Muscle layer of duodenum (tissue), 2 donors: ENCODE data around the gene ZKSCAN1.
"Not testable (repeated sequence)": the region's sequence is repeated elsewhere in the genome, so short reads cannot be mapped to it uniquely, and the experiment has no call there.

Experiments used
- H3K27ac ChIP-seq: one replicate; pipeline ENCODE4 v1.7.0; 2013; ENCODE audit warnings: mild to moderate bottlenecking, low read length
- H3K27me3 ChIP-seq: one replicate; pipeline ENCODE4 v1.7.0; 2013; ENCODE audit warnings: low read depth, mild to moderate bottlenecking, control low read depth, low read length
- H3K36me3 ChIP-seq, 2 donors: one replicate each; pipeline ENCODE4 v1.7.0; 2013; ENCODE audit warnings: low read length in 2 of 2, control low read depth in 1 of 2, mild to moderate bottlenecking in 1 of 2; ENCODE audit not compliant: insufficient read depth in 2 of 2, control insufficient read depth in 1 of 2
- H3K4me1 ChIP-seq, 2 donors: one replicate each; pipeline ENCODE4 v1.7.0; 2013; ENCODE audit warnings: low read length in 2 of 2, mild to moderate bottlenecking in 2 of 2, control low read depth in 1 of 2, moderate library complexity in 1 of 2; ENCODE audit not compliant: insufficient read depth in 2 of 2, control insufficient read depth in 1 of 2
- H3K4me3 ChIP-seq, 2 donors: one replicate each; pipeline ENCODE4 v1.7.0; 2013; ENCODE audit warnings: low read length in 2 of 2, low read depth in 1 of 2, mild to moderate bottlenecking in 1 of 2
- H3K9me3 ChIP-seq, 2 donors: one replicate each; pipeline ENCODE4 v1.7.0; 2013; ENCODE audit warnings: low read length in 2 of 2, control low read depth in 1 of 2, mild to moderate bottlenecking in 1 of 2; ENCODE audit not compliant: control insufficient read depth in 1 of 2
- donor health status: healthy.

Gene ZKSCAN1

DNA sequence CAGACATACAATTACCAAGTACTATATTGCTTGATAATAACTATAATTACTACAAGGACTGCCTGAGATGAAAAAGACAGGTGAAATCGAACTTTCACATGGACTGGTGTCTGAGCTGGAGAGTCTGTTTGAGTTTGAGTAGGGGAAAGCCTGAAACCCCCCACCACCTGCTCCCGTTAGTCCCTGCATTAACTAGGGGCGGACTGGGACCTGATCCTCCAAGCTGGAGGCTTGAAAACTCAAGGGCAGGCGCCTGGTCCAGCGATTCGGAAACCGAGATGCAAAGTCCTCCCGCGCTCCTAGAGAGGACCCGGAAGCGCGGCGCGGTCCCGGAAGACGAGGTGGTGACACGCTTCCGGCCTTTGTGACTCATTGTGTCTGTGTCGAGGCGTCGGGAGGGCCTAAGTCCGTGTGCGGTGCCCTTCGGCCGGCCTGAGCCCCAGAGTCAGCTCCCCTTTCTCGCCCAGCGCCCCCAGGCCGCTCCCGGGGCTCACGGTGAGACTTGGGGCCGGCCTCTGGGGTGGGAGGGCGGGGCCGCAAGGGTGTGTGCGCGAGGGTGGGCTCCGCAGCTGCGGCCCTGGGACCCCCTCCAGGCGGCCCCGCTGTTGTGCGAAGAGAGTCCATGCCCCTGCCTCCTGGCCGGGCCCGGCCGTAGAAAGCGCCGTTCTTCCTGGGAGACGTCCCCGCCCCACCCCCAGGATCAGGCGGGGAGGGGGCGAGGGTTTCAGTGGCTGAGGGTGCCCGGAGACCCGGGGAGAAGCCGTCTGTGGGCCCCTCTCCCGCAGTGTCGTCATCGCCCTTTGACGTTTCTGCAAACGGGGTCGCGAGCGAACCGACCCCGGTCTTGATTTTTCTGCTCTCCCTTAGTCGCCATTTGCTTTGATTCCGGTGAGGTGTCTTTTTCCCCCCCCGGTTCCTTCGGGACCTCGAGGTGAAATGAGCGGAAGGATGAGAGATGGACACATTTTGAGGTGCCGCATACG, at the start of gene ZKSCAN1:
Gene ZKSCAN1 (plus strand): TSS at position 365 of the 983 bp plus-strand sequence. CDS start 7,911 bp downstream, outside the sequence.
- H3K36me3 ChIP-seq = no peaks in the 10 kb centered on the region
- peaks cover 4 to 29% of the 10 kb centered on the region in 2 donors for H3K4me1 ChIP-seq
- no peaks in the 10 kb centered on the region for H3K9me3 ChIP-seq
- peak within 1 kb of the TSS; percentile 81 to 85 for H3K4me3 ChIP-seq
- no peaks in the 10 kb centered on the region for H3K27me3 ChIP-seq
- H3K27ac ChIP-seq = peak within 1 kb of the TSS; percentile 83

DNA sequence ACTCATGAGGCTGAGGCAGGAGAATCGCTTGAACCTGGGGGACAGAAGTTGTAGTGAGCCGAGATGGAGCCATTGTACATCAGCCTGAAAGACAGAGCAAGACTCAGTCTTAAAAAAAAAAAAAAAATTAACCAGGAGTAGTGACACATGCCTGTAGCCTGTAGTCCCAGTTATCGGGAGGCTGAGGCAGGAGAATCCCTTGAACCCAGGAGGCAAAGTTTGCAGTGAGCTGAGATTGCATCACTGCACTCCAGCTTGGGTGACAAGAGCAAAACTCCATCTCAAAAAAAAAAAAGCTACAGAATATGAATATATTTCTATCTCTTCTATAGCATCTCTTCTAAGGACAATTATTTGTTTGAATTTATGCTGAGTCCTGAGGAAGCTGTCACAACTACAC, 46.1 kb upstream of the ZKSCAN1 start:
- H3K9me3 ChIP-seq = no peaks in the 10 kb centered on the region
- H3K4me1 ChIP-seq = no peaks in the 10 kb centered on the region
- H3K27me3 ChIP-seq = no peaks in the 10 kb centered on the region
- no peaks in the 10 kb centered on the region for H3K36me3 ChIP-seq
- no peak overlapping the region for H3K4me3 ChIP-seq
- H3K27ac ChIP-seq = no peak overlapping the region

DNA sequence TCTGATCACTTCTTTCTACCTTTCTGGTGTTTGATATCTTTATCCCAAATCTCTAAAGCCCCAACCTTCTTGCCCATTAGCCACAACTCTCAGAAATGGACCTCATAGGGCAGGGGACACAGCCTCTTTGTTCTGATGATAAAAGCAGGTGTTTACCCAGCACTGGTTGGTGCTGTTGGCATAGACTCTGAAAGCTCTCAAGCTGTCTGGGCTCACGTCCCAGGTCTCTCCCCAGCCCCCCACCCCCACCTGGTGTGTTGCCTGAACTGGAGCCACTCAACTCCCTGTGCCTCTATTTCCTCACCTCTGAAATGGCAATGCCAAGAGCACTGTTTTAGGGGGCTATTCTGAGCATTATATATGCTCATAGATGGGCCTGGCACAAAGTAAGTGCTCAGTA, 45.6 kb upstream of the ZKSCAN1 start:
- H3K4me3 ChIP-seq, H3K4me1 ChIP-seq, H3K27me3 ChIP-seq, H3K9me3 ChIP-seq, H3K36me3 ChIP-seq, H3K27ac ChIP-seq: not testable (repeated sequence)

DNA sequence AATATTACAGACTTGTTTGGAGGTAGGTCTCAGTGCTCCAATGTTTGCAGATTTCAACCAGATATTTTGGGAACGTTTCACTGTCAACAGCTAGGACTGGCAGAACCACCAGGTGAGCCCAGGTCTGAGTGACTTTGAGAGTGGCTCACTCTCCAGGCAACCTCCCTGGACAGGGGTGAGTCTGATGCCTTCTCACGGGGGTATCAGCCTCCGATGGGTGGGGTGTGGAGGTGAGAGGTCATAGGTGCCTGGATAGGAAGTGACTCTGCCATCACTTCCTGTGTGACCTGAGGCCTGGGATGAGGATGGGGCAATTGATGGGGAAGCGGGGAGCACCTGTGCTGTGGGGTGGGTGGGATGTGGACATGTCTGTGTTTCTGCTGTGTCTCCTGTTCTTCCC, 44.2 kb upstream of the ZKSCAN1 start:
- Histone ChIP-seq H3K36me3 (no peaks in the 10 kb centered on the region), H3K9me3 (no peaks in the 10 kb centered on the region), H3K4me1 (no peaks in the 10 kb centered on the region), H3K27ac (no peak overlapping the region), H3K4me3 (no peak overlapping the region), H3K27me3 (no peaks in the 10 kb centered on the region)

DNA sequence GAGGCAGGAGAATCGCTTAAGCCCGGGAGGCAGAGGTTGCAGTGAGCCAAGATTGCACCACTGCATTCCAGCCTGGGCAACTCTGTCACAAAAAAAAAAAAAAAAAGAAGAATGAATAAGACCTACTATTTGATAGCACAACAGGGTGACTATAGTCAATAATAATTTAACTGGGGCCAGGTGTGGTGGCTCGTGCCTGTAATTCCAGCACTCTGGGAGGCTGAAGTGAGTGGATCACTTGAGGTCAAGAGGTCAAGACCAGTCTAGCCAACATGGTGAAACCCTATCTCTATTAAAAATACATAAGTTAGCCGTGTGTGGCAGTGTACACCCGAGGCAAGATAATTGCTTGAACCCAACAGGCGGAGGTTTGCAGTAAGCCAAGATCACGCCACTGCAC, 41.6 kb upstream of the ZKSCAN1 start:
- not testable (repeated sequence) for H3K27me3 ChIP-seq, H3K27ac ChIP-seq, H3K36me3 ChIP-seq, H3K4me3 ChIP-seq, H3K4me1 ChIP-seq, H3K9me3 ChIP-seq

DNA sequence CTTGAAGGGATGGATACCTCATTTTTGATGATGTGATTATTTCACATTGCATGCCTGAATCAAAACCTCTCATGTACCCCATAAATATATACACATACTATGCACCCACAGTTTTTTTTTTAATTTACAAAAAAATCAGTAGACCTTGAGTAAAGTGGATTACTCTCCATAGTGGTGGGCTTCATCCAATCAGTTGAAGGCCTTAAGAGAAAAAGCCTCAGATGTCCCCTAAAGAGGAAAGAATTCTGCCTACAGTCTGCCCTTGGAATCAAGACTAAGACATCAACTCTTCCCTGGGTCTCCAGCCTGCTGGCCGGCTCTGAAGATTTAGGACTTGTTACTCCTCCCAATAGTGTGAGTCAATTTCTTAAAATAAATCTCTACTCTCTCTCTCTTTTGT, 40.7 kb upstream of the ZKSCAN1 start:
- H3K27me3 ChIP-seq = no peaks in the 10 kb centered on the region
- no peak overlapping the region for H3K27ac ChIP-seq
- no peaks in the 10 kb centered on the region for H3K36me3 ChIP-seq
- no peak overlapping the region for H3K4me3 ChIP-seq
- H3K9me3 ChIP-seq = no peaks in the 10 kb centered on the region
- no peaks in the 10 kb centered on the region for H3K4me1 ChIP-seq

DNA sequence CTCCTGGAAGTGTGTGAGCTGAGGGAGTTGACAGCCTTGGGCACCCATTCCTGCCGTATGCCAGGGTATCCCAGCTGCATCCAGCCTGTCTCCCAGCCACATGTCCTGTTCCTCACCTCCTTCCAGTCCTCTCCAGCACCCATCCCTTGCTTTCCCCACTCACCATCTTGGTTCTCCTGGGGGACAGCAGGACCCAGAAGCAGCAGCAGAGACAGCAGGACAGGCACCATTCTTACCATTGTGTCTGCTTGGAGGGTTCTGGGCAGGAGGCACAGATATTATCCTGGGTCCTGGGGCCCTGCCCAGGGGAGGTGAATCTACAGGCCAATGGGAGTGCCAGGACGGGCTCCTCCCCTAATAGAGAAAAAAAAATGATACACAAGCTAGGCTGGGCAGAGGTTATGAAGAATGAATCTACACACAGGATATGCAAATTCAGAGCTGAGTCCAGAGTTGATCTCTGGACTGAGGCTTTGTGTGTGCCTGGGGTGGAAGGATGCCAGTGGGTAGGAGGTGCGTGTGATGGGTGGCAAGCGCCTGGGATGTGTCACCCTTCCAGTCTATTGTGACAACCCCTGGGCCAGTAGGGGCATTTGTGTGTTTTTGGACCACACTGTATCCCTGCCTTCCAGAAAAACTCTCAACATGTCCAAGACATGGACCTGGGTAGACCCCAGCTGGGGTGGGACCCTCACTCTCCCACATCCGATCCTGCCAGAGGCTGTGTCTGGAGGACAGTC, 39.4 kb upstream of the ZKSCAN1 start, which contains the start of gene AZGP1:
Gene AZGP1 (minus strand): TSS at position 250 of the 740 bp plus-strand sequence. CDS start 11 bp downstream, at position 239.
- peak within 1 kb of the TSS in 1 of 2 donors; percentile 21 for H3K4me3 ChIP-seq
- no peak within 1 kb of the TSS for H3K27ac ChIP-seq
- H3K9me3 ChIP-seq = no peaks in the 10 kb centered on the region
- no peaks in the 10 kb centered on the region for H3K27me3 ChIP-seq
- H3K36me3 ChIP-seq = no peaks in the 10 kb centered on the region
- no peaks in the 10 kb centered on the region for H3K4me1 ChIP-seq

DNA sequence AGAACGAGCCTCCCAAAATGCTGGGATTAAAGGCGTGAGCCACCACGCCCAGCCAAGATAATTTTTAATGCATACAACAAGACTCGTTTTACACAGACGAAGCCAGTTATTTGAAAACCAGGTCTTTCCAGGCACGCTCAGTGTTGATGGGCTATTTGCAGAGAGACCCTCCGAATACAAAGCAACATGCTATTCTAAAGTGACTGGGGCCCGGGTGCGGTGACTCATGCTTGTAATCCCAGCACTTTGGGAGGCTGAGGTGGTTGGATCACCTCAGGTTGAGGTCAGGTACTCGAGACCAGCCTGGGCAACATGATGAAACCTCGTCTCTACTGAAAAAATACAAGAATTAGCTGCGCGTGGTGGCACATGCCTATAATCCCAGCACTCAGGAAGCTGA, 38.8 kb upstream of the ZKSCAN1 start:
- Histone ChIP-seq H3K27ac (no peak overlapping the region), H3K4me3 (no peak overlapping the region), H3K9me3 (no peaks in the 10 kb centered on the region), H3K36me3 (no peaks in the 10 kb centered on the region), H3K4me1 (no peaks in the 10 kb centered on the region), H3K27me3 (no peaks in the 10 kb centered on the region)

DNA sequence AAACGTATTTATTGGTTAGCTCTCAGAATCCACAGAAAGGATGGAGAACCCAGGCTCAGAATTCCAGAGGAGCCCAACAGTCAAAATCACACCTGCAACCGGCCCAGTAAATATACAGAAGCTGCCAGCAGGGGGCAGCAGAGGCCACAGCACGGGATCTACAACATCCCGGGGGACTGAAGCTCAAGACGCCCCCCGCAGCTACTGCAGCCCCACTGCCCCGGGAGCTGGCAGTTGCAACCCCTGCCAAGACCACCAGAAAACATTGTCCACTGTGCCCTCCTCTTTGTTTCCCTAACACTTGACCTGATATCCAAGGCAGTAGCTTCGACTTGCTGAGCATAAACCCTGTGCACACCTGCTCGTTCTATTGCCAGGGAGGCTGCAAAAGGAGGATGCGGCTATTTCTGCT, 35.6 kb upstream of the ZKSCAN1 start:
- H3K27ac ChIP-seq, H3K27me3 ChIP-seq, H3K36me3 ChIP-seq, H3K4me3 ChIP-seq, H3K9me3 ChIP-seq, H3K4me1 ChIP-seq: not testable (repeated sequence)

DNA sequence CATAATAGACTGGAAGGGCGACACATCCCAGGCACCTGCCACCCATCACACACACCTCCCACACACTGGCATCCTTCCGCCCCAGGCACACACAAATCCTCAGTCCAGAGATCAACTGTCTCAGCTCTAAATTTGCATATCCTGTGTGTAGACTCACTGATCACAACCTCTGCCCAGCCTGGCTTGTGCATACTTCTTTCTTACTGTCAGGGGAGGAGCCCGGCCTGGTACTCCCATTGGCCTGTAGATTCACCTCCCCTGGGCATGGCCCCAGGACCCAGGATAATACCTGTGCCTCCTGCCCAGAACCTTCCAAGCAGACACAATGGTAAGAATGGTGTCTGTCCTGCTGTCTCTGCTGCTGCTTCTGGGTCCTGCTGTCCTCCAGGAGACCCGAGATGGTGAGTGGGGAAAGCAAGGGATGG, 34.9 kb upstream of the ZKSCAN1 start:
- not testable (repeated sequence) for H3K4me3 ChIP-seq, H3K27ac ChIP-seq, H3K9me3 ChIP-seq, H3K4me1 ChIP-seq, H3K27me3 ChIP-seq, H3K36me3 ChIP-seq

DNA sequence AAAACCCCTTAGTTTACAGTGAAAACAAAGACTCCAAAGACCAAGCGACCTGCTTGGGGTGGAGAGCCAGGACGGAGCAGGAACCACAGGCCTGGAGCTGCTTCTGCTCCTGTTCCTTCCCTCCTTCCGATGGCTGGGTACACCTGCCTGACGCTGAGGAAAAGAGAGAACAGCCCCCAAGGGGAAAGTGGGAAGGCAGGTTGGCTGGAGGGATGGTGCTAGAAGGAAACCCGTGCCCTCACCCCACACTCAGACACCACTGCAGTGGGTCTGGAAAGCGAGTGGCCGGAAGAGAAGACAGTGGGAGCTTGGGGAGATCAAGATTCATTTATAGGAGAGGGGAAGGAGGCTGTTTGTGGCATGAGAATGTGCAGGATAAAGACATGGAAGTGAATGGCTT, 34.3 kb upstream of the ZKSCAN1 start:
- not testable (repeated sequence) for H3K4me3 ChIP-seq, H3K27me3 ChIP-seq

More for the DNA sequence above, 34.3 kb upstream of the ZKSCAN1 start:
- not testable (repeated sequence) for H3K4me1 ChIP-seq, H3K9me3 ChIP-seq, H3K36me3 ChIP-seq, H3K27ac ChIP-seq
